RWPE1 (cell line): ENCODE measurements around the gene GJA4.

ENCODE experiments used
- CTCF ChIA-PET: fragments of 350-600 bp; sonication (Branson Sonifier 250); formaldehyde crosslinking; extraction: SDS; loops from one replicate; lab custom pipeline; 2021; lab: Yijun Ruan, JAX
- POLR2A ChIA-PET: fragments of 400-600 bp; formaldehyde crosslinking; extraction: SDS; loops from one replicate; lab custom pipeline; 2020; ENCODE audit warnings: antibody characterized with exemption; ENCODE audit not compliant: low non-redundant PET; lab: Yijun Ruan, JAX
- DNase-seq: peaks from one replicate; pipeline ENCODE4 v3.0.0; 2012; ENCODE audit warnings: low spot score
- H3K27ac ChIP-seq: fragments of 450-650 bp; 2 replicates; pipeline ENCODE4 v1.5.1; 2017
- CTCF ChIP-seq: fragments of 450-650 bp; conservative IDR thresholded peaks from 2 replicates; pipeline ENCODE4 v1.5.1; 2017; ENCODE audit warnings: low read depth, mild to moderate bottlenecking

GJA4 gene

GRCh38 chr1:34776911-34777310, 15.9 kb upstream of the GJA4 start:
- ChIA-PET POLR2A (no interaction called here), CTCF (interaction anchor here (0.6 to 1.2 kb wide), 2 partner anchors 34 to 242 kb away, joined by 3 read pairs; no protein-coding TSS in a partner anchor)
- no peak overlapping the region for H3K27ac ChIP-seq
- no peak for DNase-seq
- no peak for TF ChIP-seq CTCF

GRCh38 chr1:34777519-34778321, 15.1 kb upstream of the GJA4 start:
- peak overlapping the region; percentile 16; the same call in 1 of the 2 replicates for H3K27ac ChIP-seq
- ChIA-PET CTCF (interaction anchor here (1.2 kb wide), 1 partner anchor 35 kb away, joined by 3 read pairs; no protein-coding TSS in a partner anchor), POLR2A (no interaction called here)
- no peak for TF ChIP-seq CTCF
- DNase-seq = no peak

- TF ChIP-seq CTCF = no peak
- no peak for DNase-seq
- POLR2A ChIA-PET = interaction anchor here (1.7 kb wide), 1 partner anchor 23 kb away, joined by 19 read pairs; the partner anchor contains the start of gene GJB5
- CTCF ChIA-PET = no interaction called here
- peak overlapping the region; percentile 16; the same call in 1 of the 2 replicates for H3K27ac ChIP-seq
Observed at GRCh38 chr1:34778381-34778780, 14.4 kb upstream of the GJA4 start.

- CTCF ChIA-PET = interaction anchor here (0.6 kb wide), 1 partner anchor 55 kb away, joined by 4 read pairs; no protein-coding TSS in a partner anchor
- no peak overlapping the region for H3K27ac ChIP-seq
- POLR2A ChIA-PET = interaction anchor here (1.7 kb wide), 1 partner anchor 24 kb away, joined by 19 read pairs; the partner anchor contains the start of gene GJB5
- no peak for TF ChIP-seq CTCF
- no peak for DNase-seq
Observed at GRCh38 chr1:34779005-34779404, 13.8 kb upstream of the GJA4 start.

GRCh38 chr1:34779526-34779925, 13.3 kb upstream of the GJA4 start:
- CTCF ChIA-PET = interaction anchor here (0.6 kb wide), 1 partner anchor 55 kb away, joined by 4 read pairs; no protein-coding TSS in a partner anchor
- H3K27ac ChIP-seq = peak overlapping the region; percentile 99
- POLR2A ChIA-PET = interaction anchor here (0.6 to 1.7 kb wide), 2 partner anchors 16 to 24 kb away, joined by 3 to 19 read pairs; partner anchors contain the start of gene GJB5
- DNase-seq = peak; percentile 86
- TF ChIP-seq CTCF = no peak

- DNase-seq = no peak
- POLR2A ChIA-PET = interaction anchor here (0.6 to 1.7 kb wide), 2 partner anchors 16 to 25 kb away, joined by 3 to 19 read pairs; partner anchors contain the start of gene GJB5
- CTCF ChIA-PET = no interaction called here
- no peak for TF ChIP-seq CTCF
- H3K27ac ChIP-seq = peak overlapping the region; percentile 99
Observed at GRCh38 chr1:34779962-34780361, 12.8 kb upstream of the GJA4 start.
